OCI-LY3 (cell line): ENCODE measurements around the gene DLX1.

ENCODE experiments used
- H2AFZ ChIP-seq: fragments of 200-600, 300-600 bp; shearing (Covaris generic); 2 replicates; pipeline ENCODE4 v1.6.0; 2014; ENCODE audit warnings: antibody characterized with exemption, low read depth, low read length
- H3K27ac ChIP-seq: fragments of 200-600, 300-600 bp; sonication (generic); 2 replicates; pipeline ENCODE4 v1.5.1; 2014; ENCODE audit warnings: mild to moderate bottlenecking, low read length, moderate library complexity, mixed read lengths
- H3K27me3 ChIP-seq: fragments of 200-600, 300-600 bp; sonication (generic); 2 replicates; pipeline ENCODE4 v1.6.1; 2014; ENCODE audit warnings: low read depth, low read length, mixed read lengths
- H3K36me3 ChIP-seq: fragments of 200-600, 300-600 bp; sonication (generic); replicated peaks from 2 replicates; pipeline ENCODE3; 2014; ENCODE audit warnings: low read depth, low read length, mixed read lengths
- H3K4me1 ChIP-seq: fragments of 300-600, 200-600 bp; sonication (generic); 2 replicates; pipeline ENCODE4 v1.6.1; 2014; ENCODE audit warnings: low read length, mixed read lengths
- H3K4me2 ChIP-seq: fragments of 200-600, 300-600 bp; sonication (generic); 2 replicates; pipeline ENCODE4 v1.6.1; 2014; ENCODE audit warnings: low read length, mixed read lengths
- H3K4me3 ChIP-seq: fragments of 300-600, 200-600 bp; sonication (generic); 2 replicates; pipeline ENCODE4 v1.5.1; 2014; ENCODE audit warnings: antibody characterized with exemption, mild to moderate bottlenecking, low read length, moderate library complexity
- H3K79me2 ChIP-seq: fragments of 300-600, 200-600 bp; shearing (Covaris generic); 2 replicates; pipeline ENCODE4 v1.6.1; 2014; ENCODE audit warnings: mild to moderate bottlenecking, low read length, mixed read lengths
- H3K9ac ChIP-seq: fragments of 300-600, 200-600 bp; shearing (Covaris generic); 2 replicates; pipeline ENCODE4 v1.6.0; 2014; ENCODE audit warnings: mild to moderate bottlenecking, low read length, moderate library complexity
- H3K9me3 ChIP-seq: fragments of 200-600, 300-600 bp; shearing (Covaris generic); 2 replicates; pipeline ENCODE4 v1.6.1; 2014; ENCODE audit warnings: low read length, mixed read lengths; ENCODE audit not compliant: insufficient read depth
- H4K20me1 ChIP-seq: fragments of 200-600, 300-600 bp; sonication (generic); 2 replicates; pipeline ENCODE4 v1.6.1; 2016; ENCODE audit warnings: low read length, mixed read lengths; ENCODE audit not compliant: insufficient read depth
- CTCF ChIP-seq: fragments of 200-600, 300-600 bp; sonication (generic); IDR thresholded peaks from 2 replicates; pipeline ENCODE4 v1.5.1; 2014; ENCODE audit warnings: antibody characterized with exemption, low read length, low read depth
- EZH2phosphoT487 ChIP-seq: fragments of 200-600 bp; shearing (Covaris generic); IDR thresholded peaks from 2 replicates; pipeline ENCODE4 v1.6.1; 2018; ENCODE audit warnings: antibody characterized with exemption, mixed run types, low read depth

DLX1 gene

GRCh38 chr2:172080641-172081220, 4.6 kb upstream of the DLX1 start:
- no peaks in the 10 kb centered on the region; the same call in 1 of the 2 replicates for H3K4me1 ChIP-seq
- TF ChIP-seq CTCF = no peak
- no peak for TF ChIP-seq EZH2phosphoT487
- H2AFZ ChIP-seq = no peak overlapping the region
- H3K9ac ChIP-seq = no peak overlapping the region
- H3K9me3 ChIP-seq = no peaks in the 10 kb centered on the region
- no peaks in the 10 kb centered on the region for H3K36me3 ChIP-seq
- H3K79me2 ChIP-seq = no peaks in the 10 kb centered on the region
- no peak overlapping the region for H3K4me3 ChIP-seq
- H3K27me3 ChIP-seq = no peaks in the 10 kb centered on the region
- no peak overlapping the region for H3K27ac ChIP-seq
- H4K20me1 ChIP-seq = no peaks in the 10 kb centered on the region
- H3K4me2 ChIP-seq = no peak overlapping the region

GRCh38 chr2:172081221-172082022, 3.9 kb upstream of the DLX1 start:
- Histone ChIP-seq H4K20me1 (no peaks in the 10 kb centered on the region), H3K4me3 (no peak overlapping the region), H3K79me2 (no peaks in the 10 kb centered on the region), H3K27me3 (no peaks in the 10 kb centered on the region), H3K9me3 (no peaks in the 10 kb centered on the region), H2AFZ (no peak overlapping the region), H3K4me1 (no peaks in the 10 kb centered on the region; the same call in 1 of the 2 replicates), H3K27ac (no peak overlapping the region), H3K9ac (no peak overlapping the region), H3K4me2 (no peak overlapping the region), H3K36me3 (no peaks in the 10 kb centered on the region)
- no peak for TF ChIP-seq EZH2phosphoT487

GRCh38 chr2:172082105-172082943, 3.0 kb upstream of the DLX1 start:
- no peak for TF ChIP-seq CTCF
- no peak for TF ChIP-seq EZH2phosphoT487
- Histone ChIP-seq H4K20me1 (no peaks in the 10 kb centered on the region), H3K9me3 (no peaks in the 10 kb centered on the region), H3K27ac (no peak overlapping the region), H2AFZ (no peak overlapping the region), H3K79me2 (no peaks in the 10 kb centered on the region), H3K4me2 (no peak overlapping the region), H3K27me3 (no peaks in the 10 kb centered on the region), H3K36me3 (no peaks in the 10 kb centered on the region), H3K4me1 (no peaks in the 10 kb centered on the region; the same call in 1 of the 2 replicates), H3K9ac (no peak overlapping the region), H3K4me3 (no peak overlapping the region)

- no peaks in the 10 kb centered on the region; the same call in 1 of the 2 replicates for H3K4me1 ChIP-seq
- H3K4me3 ChIP-seq = no peak overlapping the region
- no peaks in the 10 kb centered on the region for H3K27me3 ChIP-seq
- no peak overlapping the region for H2AFZ ChIP-seq
- no peak overlapping the region for H3K27ac ChIP-seq
- no peak for TF ChIP-seq CTCF
- no peak for TF ChIP-seq EZH2phosphoT487
- H4K20me1 ChIP-seq = no peaks in the 10 kb centered on the region
- no peak overlapping the region for H3K9ac ChIP-seq
- no peaks in the 10 kb centered on the region for H3K36me3 ChIP-seq
- H3K9me3 ChIP-seq = no peaks in the 10 kb centered on the region
- no peaks in the 10 kb centered on the region for H3K79me2 ChIP-seq
- no peak overlapping the region for H3K4me2 ChIP-seq
Measured at GRCh38 chr2:172082944-172083627, 2.2 kb upstream of the DLX1 start.
